Activated naive CD8-positive, alpha-beta T cell treated with anti-CD3 and anti-CD28 coated beads, Interleukin-2, amount 10 ng/mL, durations not matched to agents 7 days and 5 days (primary cell): Measurements from ENCODE around the gene MICB. TPM values are rescaled to one million over a fixed set of nuclear protein-coding genes. Genes with fewer than 3 reads are reported as not detected.
"Not testable (repeated sequence)": the region's sequence is repeated elsewhere in the genome, so short reads cannot be mapped to it uniquely, and the experiment has no call there.

Experiments used
- ATAC-seq: fragments of 150-1000 bp; cut with Tn5 transposase; one replicate; pipeline ENCODE4 v1.10.0; 2021; ENCODE audit warnings: low read depth, moderate library complexity
- POLR2A ChIA-PET: fragments of 350-600 bp; sonication (Branson Sonifier 250); formaldehyde crosslinking; loops from one replicate; lab custom pipeline; 2021; ENCODE audit warnings: antibody characterized with exemption; lab: Charles Lee
- DNase-seq: peaks from one replicate; pipeline ENCODE4 v3.0.0; 2021
- H3K27ac Mint-ChIP-seq: one replicate; pipeline ENCODE4 v1.8.0; 2022; ENCODE audit warnings: mild to moderate bottlenecking, mixed read lengths
- H3K27me3 Mint-ChIP-seq: one replicate; pipeline ENCODE4 v1.8.0; 2022; ENCODE audit warnings: mild to moderate bottlenecking, moderate library complexity, mixed read lengths
- H3K36me3 Mint-ChIP-seq: one replicate; pipeline ENCODE4 v1.8.0; 2021; ENCODE audit warnings: mild to moderate bottlenecking, mixed read lengths
- H3K4me1 Mint-ChIP-seq: one replicate; pipeline ENCODE4 v1.8.0; 2021; ENCODE audit warnings: mixed read lengths
- H3K4me3 Mint-ChIP-seq: one replicate; pipeline ENCODE4 v1.8.0; 2022; ENCODE audit warnings: mild to moderate bottlenecking, moderate library complexity, mixed read lengths
- H3K9me3 Mint-ChIP-seq: one replicate; pipeline ENCODE4 v1.8.0; 2021; ENCODE audit warnings: mixed read lengths
- total RNA-seq, 2 experiments: library from RNA; stranded (reverse); gene quantifications; one replicate each; pipeline ENCODE4 v1.2.3, GENCODE V29; 2021

Gene MICB
- 10 to 100 TPM; 41.5 to 42.8 TPM for total RNA-seq

DNA sequence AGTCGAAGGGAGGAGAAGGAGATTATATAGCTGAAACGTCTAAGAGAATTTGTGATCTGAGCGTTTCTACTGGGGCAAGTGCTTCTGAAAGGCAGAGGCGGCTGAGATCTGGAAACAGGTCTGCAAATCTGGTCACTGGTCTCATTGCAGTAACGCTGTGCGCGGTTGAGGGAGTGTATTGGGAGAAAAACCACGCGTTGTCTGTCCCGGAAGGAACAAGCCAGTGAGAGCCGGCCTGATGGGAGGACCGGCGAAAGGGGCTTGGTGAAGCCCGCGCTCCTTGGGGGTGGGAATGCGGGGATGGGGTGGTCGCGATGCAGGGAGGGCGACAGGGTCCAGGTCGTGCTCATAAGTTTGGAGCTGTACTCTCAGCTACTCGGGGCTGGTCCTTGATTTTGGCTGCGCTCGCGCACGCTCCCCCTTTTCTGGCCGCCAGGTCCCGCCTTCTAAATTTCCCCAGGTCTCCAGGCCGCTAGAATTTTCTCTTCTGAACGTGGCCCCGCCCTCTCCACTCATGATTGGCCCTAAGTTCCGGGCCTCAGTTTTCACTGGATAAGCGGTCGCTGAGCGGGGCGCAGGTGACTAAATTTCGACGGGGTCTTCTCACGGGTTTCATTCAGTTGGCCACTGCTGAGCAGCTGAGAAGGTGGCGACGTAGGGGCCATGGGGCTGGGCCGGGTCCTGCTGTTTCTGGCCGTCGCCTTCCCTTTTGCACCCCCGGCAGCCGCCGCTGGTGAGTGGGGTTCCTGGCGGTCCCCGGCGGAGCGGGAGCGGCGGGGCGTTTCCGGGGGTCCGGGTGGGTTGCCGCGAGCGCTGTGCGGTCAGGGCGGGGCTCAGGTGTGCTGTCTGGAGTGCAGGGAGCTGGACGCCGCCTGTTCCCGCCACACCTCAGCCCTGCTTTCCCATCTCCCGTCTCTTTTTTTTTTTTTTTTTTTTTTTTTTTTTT lies at the start of gene MICB:
Gene MICB (plus strand): TSS at position 615 of the 946 bp plus-strand sequence. CDS start 49 bp downstream, at position 664.
- POLR2A ChIA-PET, result interaction anchor here (1.0 to 3.4 kb wide), 6 partner anchors 34 to 330 kb away, joined by 3 to 34 read pairs (median 4); partner anchors contain the start of genes DDX39B, HSPA1B and NFKBIL1
- H3K27ac Mint-ChIP-seq, result peak within 1 kb of the TSS; percentile 87
- ATAC-seq (peak; percentile 71), DNase-seq (peak; percentile 79)
- peaks cover 47% of the 10 kb centered on the region for H3K4me1 Mint-ChIP-seq
- peak within 1 kb of the TSS; percentile 97 for H3K4me3 Mint-ChIP-seq
- H3K27me3 Mint-ChIP-seq, result no peaks in the 10 kb centered on the region
- peaks cover 26% of the 10 kb centered on the region for H3K36me3 Mint-ChIP-seq
- no peaks in the 10 kb centered on the region for H3K9me3 Mint-ChIP-seq

DNA sequence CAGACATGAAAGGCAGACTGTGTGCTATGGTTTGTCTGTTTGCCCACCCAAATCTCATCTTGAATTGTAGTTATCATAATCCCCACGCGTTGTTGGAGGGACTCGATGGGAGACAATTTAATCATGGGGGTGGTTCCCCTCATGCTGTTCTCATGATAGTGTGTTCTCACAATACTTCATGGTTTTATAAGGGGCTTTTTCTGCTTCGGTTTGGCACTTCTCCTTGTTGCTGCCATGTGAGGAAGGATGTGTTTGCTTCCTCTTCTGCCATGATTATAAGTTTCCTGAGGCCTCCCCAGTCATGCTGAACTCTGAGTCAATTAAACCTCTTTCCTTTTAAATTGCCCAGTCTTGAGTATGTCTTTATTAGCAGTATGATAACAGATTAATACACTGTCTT lies 47.2 kb upstream of the MICB start:
- peaks cover 38% of the 10 kb centered on the region for H3K27me3 Mint-ChIP-seq

DNA sequence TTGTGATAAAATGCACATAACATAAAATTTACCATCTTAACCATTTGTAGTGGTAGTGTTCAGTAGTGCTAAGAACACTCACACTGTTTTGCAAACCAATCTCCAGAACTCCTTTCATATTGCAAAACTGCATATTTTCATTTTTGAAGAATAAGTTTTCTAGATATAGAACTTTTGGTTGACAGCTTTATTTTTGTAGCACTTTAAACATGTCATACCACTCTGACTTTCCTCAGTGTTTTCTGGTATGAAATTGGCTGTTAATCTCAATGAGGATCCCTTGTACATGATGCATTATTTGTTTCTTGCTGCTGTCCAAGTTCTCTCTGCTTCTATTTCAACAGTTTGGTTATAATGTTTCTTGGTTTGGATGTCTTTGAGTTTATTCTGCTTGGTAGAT lies 45.1 kb upstream of the MICB start:
- no peaks in the 10 kb centered on the region for H3K36me3 Mint-ChIP-seq
- no peak overlapping the region for H3K27ac Mint-ChIP-seq
- H3K4me1 Mint-ChIP-seq, result no peaks in the 10 kb centered on the region
- DNase-seq, result no peak
- no peak for ATAC-seq
- H3K27me3 Mint-ChIP-seq, result peaks cover 28% of the 10 kb centered on the region
- no peaks in the 10 kb centered on the region for H3K9me3 Mint-ChIP-seq
- POLR2A ChIA-PET, result no interaction called here
- H3K4me3 Mint-ChIP-seq, result no peak overlapping the region

More for the DNA sequence above, 47.2 kb upstream of the MICB start:
- no peak for ATAC-seq
- POLR2A ChIA-PET, result no interaction called here
- Mint-ChIP-seq H3K36me3 (no peaks in the 10 kb centered on the region), H3K4me3 (no peak overlapping the region), H3K4me1 (no peaks in the 10 kb centered on the region), H3K27ac (no peak overlapping the region), H3K9me3 (no peaks in the 10 kb centered on the region)
- no peak for DNase-seq

DNA sequence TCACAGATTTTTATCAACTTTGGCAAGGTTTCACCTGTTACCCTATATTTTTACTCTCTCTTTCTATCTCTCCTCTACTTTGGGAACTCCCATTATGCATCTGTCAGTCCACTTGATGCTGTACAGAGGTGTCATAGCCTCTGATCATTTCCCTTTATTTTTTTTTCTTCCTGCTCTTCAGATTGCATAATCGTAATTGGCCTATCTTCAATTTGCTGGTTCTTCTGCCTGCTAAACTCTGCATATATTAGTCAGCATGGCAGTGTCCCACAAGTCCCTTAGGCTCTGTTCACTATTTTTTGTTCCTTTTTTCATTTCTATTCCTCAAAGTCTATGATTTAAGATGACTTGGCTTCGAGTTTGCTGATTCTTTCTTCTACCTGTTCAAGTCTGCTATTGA lies 44.7 kb upstream of the MICB start:
- ATAC-seq (no peak), DNase-seq (no peak)
- Mint-ChIP-seq H3K27me3 (peaks cover 27% of the 10 kb centered on the region), H3K27ac (no peak overlapping the region), H3K4me3 (no peak overlapping the region), H3K9me3 (no peaks in the 10 kb centered on the region), H3K4me1 (no peaks in the 10 kb centered on the region), H3K36me3 (no peaks in the 10 kb centered on the region)
- POLR2A ChIA-PET, result no interaction called here

DNA sequence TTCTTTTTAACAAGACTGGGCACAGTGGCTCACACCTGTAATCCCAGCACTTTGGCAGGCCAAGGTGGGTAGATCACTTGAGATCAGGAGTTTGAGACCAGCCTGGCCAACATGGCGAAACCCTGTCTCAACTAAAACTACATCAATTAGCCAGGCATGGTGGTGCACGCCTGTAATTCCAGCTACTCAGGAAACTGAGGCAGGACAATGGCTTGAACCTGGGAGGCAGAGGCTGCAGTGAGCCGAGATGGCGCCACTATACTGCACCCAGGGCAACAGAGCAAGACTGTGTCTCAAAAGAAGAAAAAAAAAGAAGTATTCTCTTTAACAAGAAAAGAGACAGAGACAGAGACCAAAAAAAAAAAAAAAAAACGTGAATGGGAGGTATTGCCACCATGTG lies 38.1 kb upstream of the MICB start:
- Mint-ChIP-seq H3K36me3 (peaks cover 15% of the 10 kb centered on the region), H3K4me1 (peaks cover 19% of the 10 kb centered on the region)
- ATAC-seq, H3K27me3 Mint-ChIP-seq, POLR2A ChIA-PET, H3K4me3 Mint-ChIP-seq, DNase-seq, H3K9me3 Mint-ChIP-seq, H3K27ac Mint-ChIP-seq: not testable (repeated sequence)

DNA sequence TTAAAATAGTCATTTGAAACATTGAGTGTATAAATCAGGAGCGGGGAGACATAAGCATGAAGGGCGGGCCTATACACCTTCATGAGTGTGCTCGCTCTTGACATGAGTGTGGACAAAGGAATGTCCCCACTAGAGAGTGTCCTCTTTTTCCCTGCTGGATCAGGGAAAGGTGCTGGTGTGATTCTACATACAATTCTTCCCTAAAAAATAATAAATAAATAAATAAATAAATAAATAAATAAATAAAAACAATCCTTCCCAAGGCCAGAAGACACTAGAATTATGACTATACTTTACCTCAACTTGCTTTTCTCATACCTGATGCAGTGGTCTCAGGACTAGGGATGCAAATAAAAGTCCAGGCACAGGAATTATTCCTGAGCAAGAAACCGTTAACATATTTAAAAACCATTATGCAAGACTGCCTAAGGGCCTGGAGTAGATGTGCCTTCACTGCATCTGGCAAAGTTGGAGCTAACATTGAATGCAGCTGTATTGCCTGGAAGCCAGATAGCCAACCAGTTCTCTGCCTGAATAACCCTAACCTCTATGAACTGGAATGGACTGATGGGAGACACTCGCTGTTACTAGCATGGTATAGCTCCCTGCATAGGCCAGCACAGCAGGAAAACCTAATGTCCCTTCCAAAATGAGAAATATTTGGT lies 37.5 kb upstream of the MICB start:
- DNase-seq, result no peak
- H3K36me3 Mint-ChIP-seq, result peaks cover 21% of the 10 kb centered on the region
- peaks cover 7% of the 10 kb centered on the region for H3K27me3 Mint-ChIP-seq
- peaks cover 25% of the 10 kb centered on the region for H3K4me1 Mint-ChIP-seq
- H3K4me3 Mint-ChIP-seq, result no peak overlapping the region
- H3K27ac Mint-ChIP-seq, result no peak overlapping the region
- POLR2A ChIA-PET, result no interaction called here
- ATAC-seq, result no peak
- no peaks in the 10 kb centered on the region for H3K9me3 Mint-ChIP-seq

DNA sequence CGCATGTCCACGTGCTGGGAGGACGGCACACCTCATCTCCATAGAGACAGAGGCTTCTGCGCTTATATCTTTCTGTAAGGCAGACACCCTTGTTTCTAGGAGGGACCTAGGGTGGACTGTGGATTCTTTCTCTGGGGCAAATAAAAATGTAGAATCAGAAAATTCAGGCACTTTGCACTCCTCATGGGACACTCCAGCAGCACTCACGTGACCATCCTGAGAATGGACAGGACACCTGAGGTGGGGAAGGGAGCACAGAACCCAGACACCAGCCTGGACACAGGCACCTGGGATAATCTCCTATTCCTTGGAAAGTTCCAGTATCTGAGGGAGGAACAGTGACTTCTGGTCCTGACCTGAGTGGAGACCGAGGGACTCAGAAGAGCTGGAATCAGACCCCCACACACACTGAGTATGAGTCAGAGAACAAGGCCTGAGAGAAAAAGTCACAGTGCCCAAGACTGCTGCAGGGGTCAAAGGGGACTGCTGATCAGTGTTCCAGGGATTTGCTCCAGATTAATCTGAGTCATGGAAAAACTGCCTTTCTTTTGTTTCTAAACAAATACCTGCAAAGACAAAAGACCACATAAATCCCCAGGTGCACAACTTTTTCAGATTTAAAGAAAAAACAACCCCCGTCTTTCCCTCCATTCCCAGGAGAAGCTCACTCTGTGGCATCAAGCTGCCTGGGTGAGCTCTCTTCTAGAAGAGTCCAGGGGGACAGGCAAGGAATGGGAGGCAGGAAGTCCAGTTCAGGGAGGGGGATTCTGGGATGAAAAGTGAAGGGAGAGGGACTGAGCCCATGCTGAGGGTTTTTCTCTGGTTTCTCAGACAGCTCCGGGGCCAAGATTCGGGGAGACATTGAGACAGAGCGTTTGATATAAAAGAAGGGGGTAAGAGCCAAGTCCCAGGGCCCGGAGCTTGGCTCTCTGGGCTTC lies 35.6 kb upstream of the MICB start:
- peaks cover 33% of the 10 kb centered on the region for H3K36me3 Mint-ChIP-seq
- H3K27me3 Mint-ChIP-seq, result peaks cover 7% of the 10 kb centered on the region
- peak overlapping the region; percentile 90 for H3K27ac Mint-ChIP-seq
- no peaks in the 10 kb centered on the region for H3K9me3 Mint-ChIP-seq
- peaks cover 38% of the 10 kb centered on the region for H3K4me1 Mint-ChIP-seq
- DNase-seq (no peak), ATAC-seq (no peak)
- peak overlapping the region; percentile 95 for H3K4me3 Mint-ChIP-seq
- POLR2A ChIA-PET, result interaction anchor here (0.7 to 1.2 kb wide), 3 partner anchors 14 to 67 kb away, joined by 3 to 6 read pairs (median 4); partner anchors contain the start of gene MICA

DNA sequence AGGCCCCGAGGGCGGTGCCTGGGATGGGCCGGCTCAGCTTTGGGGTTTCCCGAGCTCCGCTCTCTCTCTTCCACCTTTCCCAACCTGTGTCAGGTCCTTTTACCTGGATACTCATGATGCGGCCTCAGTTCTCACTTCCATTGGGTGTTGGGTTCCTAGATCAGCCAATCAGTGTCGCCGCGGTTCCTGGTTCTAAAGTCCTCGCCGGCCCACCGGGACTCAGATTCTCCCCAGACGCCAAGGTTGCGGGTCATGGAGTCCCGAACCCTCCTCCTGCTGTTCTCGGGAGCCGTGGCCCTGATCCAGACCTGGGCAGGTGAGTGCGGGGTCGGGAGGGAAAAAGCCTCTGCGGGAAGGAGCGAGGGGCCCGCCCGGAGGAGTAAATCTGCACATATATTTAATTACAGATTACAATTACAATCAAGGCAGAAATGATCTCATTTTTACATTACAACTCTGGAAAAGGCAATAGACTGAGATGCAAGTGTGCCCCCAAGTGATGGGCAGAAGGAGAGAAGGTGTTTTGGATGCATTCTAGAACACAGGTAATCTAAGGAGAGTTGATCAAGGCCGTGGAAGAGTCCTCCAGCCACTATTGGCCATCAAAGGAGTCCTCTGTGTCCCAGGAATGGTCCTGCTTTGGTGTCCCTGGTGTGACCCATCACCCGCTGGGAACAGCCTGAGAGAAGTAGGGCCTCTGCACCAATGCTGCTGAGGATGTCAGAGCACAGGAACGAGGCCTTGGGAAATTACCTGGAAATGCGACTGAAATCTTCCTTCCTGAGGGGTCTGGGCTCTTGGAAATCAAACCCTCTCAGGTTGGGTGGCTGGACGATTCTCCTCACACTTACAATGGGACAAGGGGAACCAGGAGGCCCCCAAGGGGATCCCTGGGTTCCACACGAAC lies 34.7 kb upstream of the MICB start:
- H3K4me3 Mint-ChIP-seq, result peak overlapping the region; percentile 95
- POLR2A ChIA-PET, result interaction anchor here (0.7 to 1.2 kb wide), 3 partner anchors 13 to 68 kb away, joined by 3 to 6 read pairs (median 4); partner anchors contain the start of gene MICA

DNA sequence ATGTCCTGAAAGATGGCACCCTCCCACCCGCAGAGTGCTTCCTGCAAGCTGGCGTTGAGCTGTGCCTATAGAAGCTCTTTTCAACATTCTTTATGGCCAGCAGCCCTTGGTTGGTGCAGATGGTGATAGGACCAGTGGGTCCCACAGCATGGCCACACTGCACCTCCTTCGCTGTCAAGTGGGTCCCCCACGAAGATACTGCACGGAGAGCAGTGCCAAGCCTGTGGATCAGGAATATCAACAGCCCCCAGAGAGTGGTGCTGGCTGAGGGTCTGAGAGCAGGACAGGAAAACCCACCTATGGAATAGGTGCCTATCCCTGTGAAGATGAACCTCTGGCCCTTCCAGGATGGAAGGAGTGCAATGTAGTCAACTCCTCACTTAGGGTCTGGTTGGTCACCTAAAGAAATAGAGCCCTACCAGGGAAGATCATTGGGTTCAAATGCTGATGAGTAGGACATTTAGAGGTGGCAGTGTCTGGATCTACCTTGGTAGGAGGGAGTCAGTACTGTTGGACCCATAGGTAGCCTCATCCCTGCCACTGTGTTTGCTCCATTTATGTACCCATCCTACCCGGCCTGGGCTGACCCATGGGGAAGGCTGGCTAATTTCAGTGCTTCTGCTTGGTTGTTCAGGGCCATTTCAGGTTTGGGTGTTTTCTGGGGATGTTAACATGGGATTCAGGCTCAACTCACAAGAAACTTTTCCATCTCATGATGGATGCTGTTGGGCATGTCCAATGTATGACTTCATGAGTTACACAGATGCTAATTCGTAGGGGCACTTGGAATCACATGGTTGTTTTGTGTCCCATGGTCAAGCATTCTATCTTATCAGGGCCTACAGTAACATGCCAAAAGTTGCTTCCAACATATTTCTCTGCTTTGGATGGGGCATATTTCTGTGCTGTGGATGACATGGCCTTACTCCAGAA lies 33.4 kb upstream of the MICB start:
- H3K36me3 Mint-ChIP-seq, result peaks cover 39% of the 10 kb centered on the region
- ATAC-seq, result no peak
- H3K27me3 Mint-ChIP-seq, result no peaks in the 10 kb centered on the region
- no peak for DNase-seq
- H3K27ac Mint-ChIP-seq, result peak overlapping the region; percentile 90
- POLR2A ChIA-PET, result no interaction called here
- no peaks in the 10 kb centered on the region for H3K9me3 Mint-ChIP-seq
- peaks cover 45% of the 10 kb centered on the region for H3K4me1 Mint-ChIP-seq
- H3K4me3 Mint-ChIP-seq, result peak overlapping the region; percentile 95

More for the DNA sequence above, 34.7 kb upstream of the MICB start:
- ATAC-seq (peak; percentile 90), DNase-seq (peak; percentile 81)
- Mint-ChIP-seq H3K27ac (peak overlapping the region; percentile 90), H3K4me1 (peaks cover 41% of the 10 kb centered on the region), H3K27me3 (peaks cover 3% of the 10 kb centered on the region), H3K9me3 (no peaks in the 10 kb centered on the region), H3K36me3 (peaks cover 36% of the 10 kb centered on the region)

DNA sequence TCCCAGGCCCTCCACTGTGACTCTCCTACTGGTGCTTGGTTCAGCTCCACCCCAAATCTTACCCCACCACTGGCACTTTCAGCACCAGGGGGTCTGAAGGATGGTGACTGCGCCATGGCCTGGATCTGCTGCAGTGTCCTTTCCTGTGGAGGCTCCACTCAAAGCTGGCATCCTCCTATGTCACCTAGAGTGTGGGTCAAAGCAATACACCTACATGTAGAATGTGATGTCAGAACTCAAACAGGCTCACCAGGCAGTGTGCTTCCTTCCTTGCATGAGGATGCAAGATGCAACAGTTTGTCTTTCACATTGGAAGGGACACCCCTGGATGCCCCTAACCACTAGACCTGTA lies 32.8 kb upstream of the MICB start:
- peaks cover 42% of the 10 kb centered on the region for H3K36me3 Mint-ChIP-seq
- POLR2A ChIA-PET, result no interaction called here
- ATAC-seq, result no peak

DNA sequence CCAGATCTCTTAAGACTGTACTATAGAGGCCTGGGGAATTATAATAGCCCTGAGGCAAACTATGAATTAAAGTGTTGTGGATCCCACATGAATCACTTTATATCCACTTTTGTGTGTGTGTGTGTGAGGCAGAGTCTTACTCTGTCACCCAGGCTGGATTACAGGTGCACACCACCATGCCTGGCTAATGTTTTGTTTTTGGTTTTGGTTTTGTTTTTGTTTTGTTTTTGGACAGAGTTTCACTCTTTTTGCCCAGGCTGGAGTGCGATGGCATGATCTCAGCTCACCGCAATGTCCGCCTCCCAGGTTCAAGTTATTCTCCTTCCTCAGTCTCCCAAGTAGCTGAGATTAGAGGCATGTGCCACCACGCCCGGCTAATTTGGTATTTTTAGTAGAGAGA lies 32.2 kb upstream of the MICB start:
- Mint-ChIP-seq H3K36me3 (peaks cover 42% of the 10 kb centered on the region), H3K27ac (no peak overlapping the region), H3K9me3 (no peaks in the 10 kb centered on the region), H3K4me3 (peak overlapping the region; percentile 95), H3K4me1 (peaks cover 53% of the 10 kb centered on the region), H3K27me3 (no peaks in the 10 kb centered on the region)
- no peak for ATAC-seq
- no peak for DNase-seq
- POLR2A ChIA-PET, result no interaction called here

More for the DNA sequence above, 32.8 kb upstream of the MICB start:
- H3K4me3 Mint-ChIP-seq, result peak overlapping the region; percentile 95
- H3K9me3 Mint-ChIP-seq, result no peaks in the 10 kb centered on the region
- H3K27ac Mint-ChIP-seq, result peak overlapping the region; percentile 47
- no peak for DNase-seq
- H3K4me1 Mint-ChIP-seq, result peaks cover 50% of the 10 kb centered on the region
- no peaks in the 10 kb centered on the region for H3K27me3 Mint-ChIP-seq
